ENCODE results near the gene AGXT.

DNA sequence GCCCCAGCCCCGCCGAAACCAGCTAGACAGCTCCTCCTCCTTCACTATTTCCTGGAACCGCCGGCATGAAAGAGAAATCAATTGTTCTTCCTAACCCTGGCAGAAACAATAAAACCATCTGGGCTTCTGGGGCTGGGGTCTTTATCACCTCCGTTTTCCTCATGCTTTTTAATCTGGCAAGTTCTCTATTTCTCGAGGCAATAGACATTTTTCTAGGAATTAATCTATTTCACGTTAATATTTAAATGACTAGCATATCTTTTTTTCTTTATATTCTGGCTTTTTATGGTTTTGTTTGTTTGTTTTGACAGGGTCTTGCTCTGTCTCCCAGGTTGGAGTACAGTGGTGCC lies 47.2 kb upstream of the AGXT start:
- TF ChIP-seq TSHZ2 (CRISPR knock-in tag; IDR thresholded peaks at IDR 0.05) (no peak), PATZ1 (CRISPR knock-in tag; IDR thresholded peaks at IDR 0.05; ENCODE audit: borderline replicate concordance) (no peak), ARNTL (CRISPR knock-in tag; IDR thresholded peaks at IDR 0.05; ENCODE audit: borderline replicate concordance, low read depth) (no peak), BACH2 (CRISPR knock-in tag; IDR thresholded peaks at IDR 0.05; ENCODE audit: borderline replicate concordance) (no peak), CSDC2 (CRISPR knock-in tag; IDR thresholded peaks at IDR 0.05) (no peak), ZFP3 (CRISPR knock-in tag; IDR thresholded peaks at IDR 0.05) (no peak), TOX (CRISPR knock-in tag; IDR thresholded peaks at IDR 0.05; ENCODE audit: borderline replicate concordance) (no peak), ZNF565 (CRISPR knock-in tag; conservative IDR thresholded peaks at IDR 0.05; ENCODE audit: low read depth) (no peak)
